HepG2 (cell line): ENCODE data around the gene PIK3CD. TPM values are rescaled to one million over a fixed set of nuclear protein-coding genes. Genes with fewer than 3 reads are reported as not detected.
A peak's percentile ranks its signal among the peaks of the same experiment; 100 is the strongest.

Experiments
- FOXA1 ChIP-seq, 2 experiments: fragments of 450-650 bp in 1 of 2; sonication (generic) in 1 of 2; formaldehyde crosslinking in 1 of 2; IDR thresholded peaks; 2 replicates each; pipeline versions ENCODE4 v1.4.0 to v1.6.1; 2016 to 2020; ENCODE audit warnings: missing genetic modification reagents in 1 of 2
- ZFP36L1 ChIP-seq: sonication (generic); formaldehyde crosslinking; IDR thresholded peaks from 2 replicates; pipeline ENCODE4 v1.8.0; 2022; ENCODE audit warnings: mild to moderate bottlenecking, missing genetic modification reagents, moderate library complexity
- ZHX2 ChIP-seq, 2 experiments: sonication (generic) in 1 of 2; formaldehyde crosslinking in 1 of 2; IDR thresholded peaks; 2 replicates each; pipeline versions ENCODE4 v1.6.1 to v1.9.0; 2014 to 2022; ENCODE audit warnings: antibody characterized with exemption in 1 of 2, borderline replicate concordance in 1 of 2, inconsistent platforms in 1 of 2, low read depth in 1 of 2, missing genetic modification reagents in 1 of 2
- ZNF503 ChIP-seq: sonication (generic); formaldehyde crosslinking; IDR thresholded peaks from 2 replicates; pipeline ENCODE4 v1.4.0; 2020; ENCODE audit warnings: missing genetic modification reagents
- ZNF780A ChIP-seq: sonication (generic); formaldehyde crosslinking; IDR thresholded peaks from 2 replicates; pipeline ENCODE4 v1.8.0; 2022; ENCODE audit warnings: mild to moderate bottlenecking, missing genetic modification reagents, moderate library complexity
- polyA plus RNA-seq, 8 experiments: library from polyadenylated mRNA; depleted of rRNA in 3 of 8; stranded (reverse) in 7 of 8; unstranded in 1 of 8; fragments of >200 nt; fragmentation: Illumina TruSeq in 4 of 8; extraction: Trizol in 4 of 8; gene quantifications; 2 replicates each; pipeline versions ENCODE4 v1.2.1 to v1.2.3, GENCODE V29; 2011 to 2016; ENCODE audit warnings: low read depth in 4 of 8, missing spikeins in 1 of 8, mixed read lengths in 1 of 8; ENCODE audit not compliant: insufficient read depth in 1 of 8
- total RNA-seq, 5 experiments: library from RNA; depleted of rRNA; stranded (reverse); fragments of >200 nt; fragmentation: Illumina TruSeq; extraction: Trizol; gene quantifications; 2 replicates each; pipeline ENCODE4 v1.2.3, GENCODE V29; 2016; ENCODE audit warnings: low read depth in 1 of 5
- TF ChIP-seq, protein P1 (sequence below): sonication (generic); formaldehyde crosslinking; IDR thresholded peaks from 2 replicates; pipeline ENCODE4 v1.5.0; 2020; ENCODE audit warnings: mild to moderate bottlenecking, missing genetic modification reagents, borderline replicate concordance
- TF ChIP-seq, protein P2 (sequence below): sonication (generic); formaldehyde crosslinking; IDR thresholded peaks from 2 replicates; pipeline ENCODE4 v1.4.0; 2020; ENCODE audit warnings: mild to moderate bottlenecking, missing genetic modification reagents

PIK3CD gene
- total and polyA plus RNA-seq, 2 of the 13 experiments (the other 11 are each of a cell fraction or from before 2014, with no cell fraction given) = 7.1 to 10.0 TPM

DNA sequence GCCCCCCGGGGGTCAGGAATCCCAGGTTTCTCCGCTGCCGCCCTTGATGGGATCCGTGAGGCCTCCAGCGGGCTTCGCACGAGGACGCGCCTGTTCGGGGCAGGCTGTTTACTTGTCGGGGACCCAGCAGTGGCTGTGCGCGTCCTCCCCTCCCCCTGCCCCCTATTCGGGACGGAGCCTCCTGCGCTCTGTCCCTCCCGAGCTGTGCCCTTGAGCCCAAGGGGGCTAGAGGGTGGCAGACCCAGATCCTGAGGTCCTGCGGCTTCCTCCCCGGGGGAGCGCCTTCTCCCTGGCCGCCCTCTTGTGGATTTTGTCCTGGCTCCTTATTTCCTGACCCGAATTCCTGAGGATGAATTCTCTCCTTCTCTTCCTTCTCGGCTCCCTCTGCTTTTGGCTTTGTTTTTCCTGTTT, 38.4 kb downstream of the PIK3CD start (continued):
- no peak for TF ChIP-seq ZHX2 (IDR thresholded peaks at IDR 0.05; ENCODE audit: low read depth)
- TF ChIP-seq ZHX2 (CRISPR knock-in tag; IDR thresholded peaks at IDR 0.05; ENCODE audit: borderline replicate concordance) = no peak
- no peak for TF ChIP-seq ZFP36L1 (CRISPR knock-in tag)
- no peak for TF ChIP-seq ZNF780A
- TF ChIP-seq, protein P1, sequence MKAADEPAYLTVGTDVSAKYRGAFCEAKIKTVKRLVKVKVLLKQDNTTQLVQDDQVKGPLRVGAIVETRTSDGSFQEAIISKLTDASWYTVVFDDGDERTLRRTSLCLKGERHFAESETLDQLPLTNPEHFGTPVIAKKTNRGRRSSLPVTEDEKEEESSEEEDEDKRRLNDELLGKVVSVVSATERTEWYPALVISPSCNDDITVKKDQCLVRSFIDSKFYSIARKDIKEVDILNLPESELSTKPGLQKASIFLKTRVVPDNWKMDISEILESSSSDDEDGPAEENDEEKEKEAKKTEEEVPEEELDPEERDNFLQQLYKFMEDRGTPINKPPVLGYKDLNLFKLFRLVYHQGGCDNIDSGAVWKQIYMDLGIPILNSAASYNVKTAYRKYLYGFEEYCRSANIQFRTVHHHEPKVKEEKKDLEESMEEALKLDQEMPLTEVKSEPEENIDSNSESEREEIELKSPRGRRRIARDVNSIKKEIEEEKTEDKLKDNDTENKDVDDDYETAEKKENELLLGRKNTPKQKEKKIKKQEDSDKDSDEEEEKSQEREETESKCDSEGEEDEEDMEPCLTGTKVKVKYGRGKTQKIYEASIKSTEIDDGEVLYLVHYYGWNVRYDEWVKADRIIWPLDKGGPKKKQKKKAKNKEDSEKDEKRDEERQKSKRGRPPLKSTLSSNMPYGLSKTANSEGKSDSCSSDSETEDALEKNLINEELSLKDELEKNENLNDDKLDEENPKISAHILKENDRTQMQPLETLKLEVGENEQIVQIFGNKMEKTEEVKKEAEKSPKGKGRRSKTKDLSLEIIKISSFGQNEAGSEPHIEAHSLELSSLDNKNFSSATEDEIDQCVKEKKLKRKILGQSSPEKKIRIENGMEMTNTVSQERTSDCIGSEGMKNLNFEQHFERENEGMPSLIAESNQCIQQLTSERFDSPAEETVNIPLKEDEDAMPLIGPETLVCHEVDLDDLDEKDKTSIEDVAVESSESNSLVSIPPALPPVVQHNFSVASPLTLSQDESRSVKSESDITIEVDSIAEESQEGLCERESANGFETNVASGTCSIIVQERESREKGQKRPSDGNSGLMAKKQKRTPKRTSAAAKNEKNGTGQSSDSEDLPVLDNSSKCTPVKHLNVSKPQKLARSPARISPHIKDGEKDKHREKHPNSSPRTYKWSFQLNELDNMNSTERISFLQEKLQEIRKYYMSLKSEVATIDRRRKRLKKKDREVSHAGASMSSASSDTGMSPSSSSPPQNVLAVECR (CRISPR knock-in tag) = peak; percentile 23; the same call in 1 of the 2 replicates
- no peak for TF ChIP-seq ZNF503 (CRISPR knock-in tag)
- TF ChIP-seq, protein P2, sequence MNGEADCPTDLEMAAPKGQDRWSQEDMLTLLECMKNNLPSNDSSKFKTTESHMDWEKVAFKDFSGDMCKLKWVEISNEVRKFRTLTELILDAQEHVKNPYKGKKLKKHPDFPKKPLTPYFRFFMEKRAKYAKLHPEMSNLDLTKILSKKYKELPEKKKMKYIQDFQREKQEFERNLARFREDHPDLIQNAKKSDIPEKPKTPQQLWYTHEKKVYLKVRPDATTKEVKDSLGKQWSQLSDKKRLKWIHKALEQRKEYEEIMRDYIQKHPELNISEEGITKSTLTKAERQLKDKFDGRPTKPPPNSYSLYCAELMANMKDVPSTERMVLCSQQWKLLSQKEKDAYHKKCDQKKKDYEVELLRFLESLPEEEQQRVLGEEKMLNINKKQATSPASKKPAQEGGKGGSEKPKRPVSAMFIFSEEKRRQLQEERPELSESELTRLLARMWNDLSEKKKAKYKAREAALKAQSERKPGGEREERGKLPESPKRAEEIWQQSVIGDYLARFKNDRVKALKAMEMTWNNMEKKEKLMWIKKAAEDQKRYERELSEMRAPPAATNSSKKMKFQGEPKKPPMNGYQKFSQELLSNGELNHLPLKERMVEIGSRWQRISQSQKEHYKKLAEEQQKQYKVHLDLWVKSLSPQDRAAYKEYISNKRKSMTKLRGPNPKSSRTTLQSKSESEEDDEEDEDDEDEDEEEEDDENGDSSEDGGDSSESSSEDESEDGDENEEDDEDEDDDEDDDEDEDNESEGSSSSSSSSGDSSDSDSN = 0 out of 2 replicates have a peak, but pooled peaks have one; percentile 19
- no peak for TF ChIP-seq FOXA1 (IDR thresholded peaks at IDR 0.05)
- peak; percentile 62; the same call in 1 of the 2 replicates for TF ChIP-seq FOXA1 (CRISPR knock-in tag; IDR thresholded peaks at IDR 0.05)
